Loucy (cell line): ENCODE measurements around the gene TAP1.

ENCODE experiments used
- H2AFZ ChIP-seq: fragments of 200-600 bp; sonication (generic); 2 replicates; pipeline ENCODE4 v1.6.0; 2016; ENCODE audit warnings: antibody characterized with exemption, mild to moderate bottlenecking, low read length, moderate library complexity
- H3F3A ChIP-seq: fragments of 200-600 bp; 2 replicates; pipeline ENCODE4 v1.6.0; 2016; ENCODE audit warnings: antibody characterized with exemption, low read depth, mild to moderate bottlenecking
- H3K27me3 ChIP-seq: fragments of 200-600 bp; sonication (generic); 2 replicates; pipeline ENCODE4 v1.6.1; 2014; ENCODE audit warnings: low read length, mild to moderate bottlenecking; ENCODE audit not compliant: insufficient read depth, poor library complexity, severe bottlenecking
- H3K36me3 ChIP-seq: fragments of 200-600 bp; sonication (generic); 2 replicates; pipeline ENCODE4 v1.6.1; 2016; ENCODE audit warnings: low read length; ENCODE audit not compliant: insufficient read depth
- H3K4me1 ChIP-seq: fragments of 200-600 bp; sonication (generic); 2 replicates; pipeline ENCODE4 v1.5.1; 2014; ENCODE audit warnings: low read length, mild to moderate bottlenecking; ENCODE audit not compliant: insufficient read depth, poor library complexity, severe bottlenecking
- H3K4me2 ChIP-seq: fragments of 200-600 bp; sonication (generic); 2 replicates; pipeline ENCODE4 v1.6.0; 2014; ENCODE audit warnings: antibody characterized with exemption, low read length, low read depth, mild to moderate bottlenecking; ENCODE audit not compliant: poor library complexity, severe bottlenecking
- H3K4me3 ChIP-seq: fragments of 200-600 bp; sonication (generic); 2 replicates; pipeline ENCODE4 v1.5.1; 2014; ENCODE audit warnings: low read length, mild to moderate bottlenecking, mixed read lengths; ENCODE audit not compliant: poor library complexity, severe bottlenecking
- H3K79me2 ChIP-seq: fragments of 200-600 bp; sonication (generic); 2 replicates; pipeline ENCODE4 v1.6.1; 2014; ENCODE audit warnings: low read length; ENCODE audit not compliant: insufficient read depth
- H3K9ac ChIP-seq: fragments of 200-600 bp; sonication (generic); 2 replicates; pipeline ENCODE4 v1.6.0; 2014; ENCODE audit warnings: mild to moderate bottlenecking, low read depth, low read length, moderate library complexity; ENCODE audit not compliant: poor library complexity, severe bottlenecking
- H3K9me2 ChIP-seq: fragments of 200-600 bp; sonication (generic); replicated peaks from 2 replicates; pipeline ENCODE4 v1.6.1; 2016; ENCODE audit warnings: low read depth, low read length, mixed read lengths
- H3K9me3 ChIP-seq: fragments of 200-600 bp; sonication (generic); 2 replicates; pipeline ENCODE4 v1.6.1; 2014; ENCODE audit warnings: mild to moderate bottlenecking, antibody characterized with exemption, low read length, low read depth; ENCODE audit not compliant: insufficient read depth
- H4K20me1 ChIP-seq: fragments of 200-600 bp; sonication (generic); 2 replicates; pipeline ENCODE4 v1.6.0; 2014; ENCODE audit warnings: antibody characterized with exemption, low read length, mild to moderate bottlenecking; ENCODE audit not compliant: insufficient read depth, poor library complexity, severe bottlenecking
- EZH2phosphoT487 ChIP-seq: fragments of 200-600 bp; IDR thresholded peaks from 2 replicates; pipeline ENCODE4 v1.6.1; 2018; ENCODE audit warnings: antibody characterized with exemption, mild to moderate bottlenecking, moderate library complexity, borderline replicate concordance
- TF ChIP-seq, protein P1 (sequence below): fragments of 200-600 bp; sonication (generic); conservative IDR thresholded peaks from 2 replicates; pipeline ENCODE4 v1.5.1; 2014; ENCODE audit warnings: mild to moderate bottlenecking, antibody characterized with exemption, low read length

The TAP1 gene

DNA sequence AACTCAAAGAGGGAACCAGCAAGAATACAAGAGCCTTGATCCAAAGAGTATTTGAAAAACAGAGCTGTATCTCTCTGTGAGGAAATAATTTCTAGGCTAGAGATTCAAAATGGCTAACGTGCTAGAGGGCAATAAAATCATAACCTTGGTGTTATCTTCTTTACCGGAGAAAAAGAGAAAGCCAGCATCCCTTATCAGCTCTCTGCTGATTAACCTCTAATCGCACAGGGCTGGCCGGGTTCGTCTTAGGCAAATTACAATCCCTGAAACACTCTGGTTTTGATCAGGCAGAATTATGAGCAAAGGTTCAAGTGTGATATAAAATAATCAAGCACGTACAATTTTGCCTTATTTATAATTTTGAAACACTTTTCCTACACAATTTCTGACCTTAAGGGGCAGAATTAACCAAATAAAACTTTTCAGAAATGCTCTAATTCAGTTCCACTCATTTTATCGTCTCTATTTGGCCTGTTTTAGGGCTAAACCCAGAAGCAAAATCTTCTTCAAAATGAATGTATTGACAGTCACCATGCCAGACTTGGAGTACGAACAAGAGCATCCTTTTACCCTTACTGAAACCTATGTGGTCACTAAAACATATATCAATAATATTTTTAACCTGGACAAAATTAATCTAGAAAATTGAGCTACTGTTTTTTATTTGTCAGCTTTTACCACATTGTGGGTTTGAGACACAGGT lies 14.2 kb upstream of the TAP1 start:
- Histone ChIP-seq H3K4me1 (peaks cover 31% of the 10 kb centered on the region), H3K27me3 (no peaks in the 10 kb centered on the region), H3K4me3 (peak overlapping the region; percentile 47), H3K9me3 (no peaks in the 10 kb centered on the region), H3K4me2 (peak overlapping the region; percentile 64), H4K20me1 (no peaks in the 10 kb centered on the region), H3K9ac (peak overlapping the region; percentile 57), H3F3A (no peaks in the 10 kb centered on the region), H3K9me2 (no peaks in the 10 kb centered on the region), H3K36me3 (no peaks in the 10 kb centered on the region), H3K79me2 (no peaks in the 10 kb centered on the region), H2AFZ (peak overlapping the region; percentile 10; the same call in 1 of the 2 replicates)
- TF ChIP-seq, protein P1, sequence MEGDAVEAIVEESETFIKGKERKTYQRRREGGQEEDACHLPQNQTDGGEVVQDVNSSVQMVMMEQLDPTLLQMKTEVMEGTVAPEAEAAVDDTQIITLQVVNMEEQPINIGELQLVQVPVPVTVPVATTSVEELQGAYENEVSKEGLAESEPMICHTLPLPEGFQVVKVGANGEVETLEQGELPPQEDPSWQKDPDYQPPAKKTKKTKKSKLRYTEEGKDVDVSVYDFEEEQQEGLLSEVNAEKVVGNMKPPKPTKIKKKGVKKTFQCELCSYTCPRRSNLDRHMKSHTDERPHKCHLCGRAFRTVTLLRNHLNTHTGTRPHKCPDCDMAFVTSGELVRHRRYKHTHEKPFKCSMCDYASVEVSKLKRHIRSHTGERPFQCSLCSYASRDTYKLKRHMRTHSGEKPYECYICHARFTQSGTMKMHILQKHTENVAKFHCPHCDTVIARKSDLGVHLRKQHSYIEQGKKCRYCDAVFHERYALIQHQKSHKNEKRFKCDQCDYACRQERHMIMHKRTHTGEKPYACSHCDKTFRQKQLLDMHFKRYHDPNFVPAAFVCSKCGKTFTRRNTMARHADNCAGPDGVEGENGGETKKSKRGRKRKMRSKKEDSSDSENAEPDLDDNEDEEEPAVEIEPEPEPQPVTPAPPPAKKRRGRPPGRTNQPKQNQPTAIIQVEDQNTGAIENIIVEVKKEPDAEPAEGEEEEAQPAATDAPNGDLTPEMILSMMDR = no peak
- no peak for TF ChIP-seq EZH2phosphoT487

DNA sequence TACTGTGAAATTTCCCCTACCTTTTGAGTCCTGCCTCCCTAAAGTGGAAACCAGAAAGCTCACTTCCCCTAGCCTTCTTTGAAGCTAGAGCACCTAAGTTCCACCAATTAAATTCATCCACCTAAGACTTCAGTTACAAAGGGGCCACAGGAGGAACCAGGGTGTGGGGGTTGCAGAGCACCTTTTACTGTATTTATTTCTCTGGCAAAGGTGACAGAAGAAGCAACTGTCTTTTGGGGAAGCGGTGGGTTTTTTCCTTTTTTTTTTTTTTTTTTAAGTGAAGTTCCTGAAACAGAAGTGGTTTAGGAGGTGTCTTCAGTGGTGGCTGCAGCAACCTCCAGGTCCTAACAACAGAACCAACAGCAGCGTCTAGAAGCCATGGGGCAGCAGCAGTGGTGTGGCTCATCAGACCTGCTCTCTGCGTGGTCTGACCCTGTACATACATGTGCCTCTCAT lies 13.5 kb upstream of the TAP1 start:
- TF ChIP-seq EZH2phosphoT487 = no peak
- TF ChIP-seq, protein P1 = no peak
- Histone ChIP-seq H3K4me3 (peak overlapping the region; percentile 47), H3K9ac (peak overlapping the region; percentile 57), H3K9me2 (no peaks in the 10 kb centered on the region), H3F3A (no peaks in the 10 kb centered on the region), H2AFZ (peak overlapping the region; percentile 10; the same call in 1 of the 2 replicates), H3K27me3 (no peaks in the 10 kb centered on the region), H4K20me1 (no peaks in the 10 kb centered on the region), H3K36me3 (no peaks in the 10 kb centered on the region), H3K9me3 (no peaks in the 10 kb centered on the region), H3K4me2 (peak overlapping the region; percentile 64), H3K4me1 (peaks cover 31% of the 10 kb centered on the region), H3K79me2 (no peaks in the 10 kb centered on the region)

DNA sequence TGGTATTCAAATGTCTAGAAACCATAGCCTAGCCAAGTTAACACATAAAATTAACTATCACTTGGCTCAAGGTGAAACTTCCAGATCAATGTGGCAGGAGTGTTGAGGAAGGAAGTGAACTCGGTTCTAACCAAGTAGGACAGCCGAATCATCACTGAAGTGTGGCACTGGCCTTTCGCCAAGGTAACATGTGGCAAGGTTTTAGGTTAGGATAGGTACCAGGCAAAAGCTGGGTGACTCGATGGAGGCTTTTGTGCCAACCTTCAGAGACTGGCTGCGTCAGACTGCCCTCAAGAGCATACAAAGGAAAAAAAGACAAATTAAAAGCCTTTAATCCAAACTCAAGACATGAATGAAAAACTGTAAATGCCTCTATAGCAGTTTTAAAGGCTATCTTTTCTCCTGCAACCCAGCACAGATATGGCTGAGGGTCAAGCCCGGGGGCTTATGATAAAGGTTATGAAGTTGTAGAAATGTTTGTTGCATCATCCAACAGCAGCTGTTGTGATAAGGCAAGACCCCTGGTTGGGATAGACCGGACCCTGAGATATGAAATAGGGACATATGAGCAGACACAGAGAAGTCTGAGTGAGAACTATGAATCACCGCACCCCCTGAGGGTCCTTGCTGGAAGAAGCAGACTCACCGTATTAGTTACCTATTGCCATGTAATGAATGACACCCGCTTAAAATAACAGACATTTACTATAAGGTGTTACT lies 12.4 kb upstream of the TAP1 start:
- peak overlapping the region; percentile 64 for H3K4me2 ChIP-seq

More for the DNA sequence above, 12.4 kb upstream of the TAP1 start:
- Histone ChIP-seq H3F3A (no peaks in the 10 kb centered on the region), H3K9ac (no peak overlapping the region), H3K4me3 (no peak overlapping the region), H3K79me2 (peaks cover 5% of the 10 kb centered on the region), H4K20me1 (no peaks in the 10 kb centered on the region), H3K36me3 (no peaks in the 10 kb centered on the region), H3K9me2 (no peaks in the 10 kb centered on the region), H2AFZ (no peak overlapping the region), H3K27me3 (no peaks in the 10 kb centered on the region), H3K9me3 (no peaks in the 10 kb centered on the region), H3K4me1 (peaks cover 36% of the 10 kb centered on the region)
- no peak for TF ChIP-seq EZH2phosphoT487
